ENCODE results near the gene STC2. TPM values are rescaled to one million over a fixed set of nuclear protein-coding genes. Genes with fewer than 3 reads are reported as not detected.

Gene STC2
- total RNA-seq, 1 donor from 2014 or later: 4.9 TPM

GRCh38 chr5:173323799-173324114, 4.5 kb downstream of the STC2 start:
- Histone ChIP-seq H3K36me3 (no peaks in the 10 kb centered on the region), H3K4me1 (peaks cover 48% of the 10 kb centered on the region), H3K27me3 (peaks cover 32% of the 10 kb centered on the region), H3K4me3 (peak overlapping the region; percentile 11), H3K27ac (peak overlapping the region; percentile 49), H3K9me3 (no peaks in the 10 kb centered on the region)
- ATAC-seq: no peak
- DNase-seq: no peak
- no peak for TF ChIP-seq CTCF (IDR thresholded peaks at IDR 0.05)
- intact Hi-C loops (cut with DNase I): no loop called here

- intact Hi-C loops (cut with DNase I): no loop called here
Observed at GRCh38 chr5:173323106-173323798, 5.0 kb downstream of the STC2 start.

GRCh38 chr5:173321886-173322285, 6.3 kb downstream of the STC2 start:
- H3K4me1 ChIP-seq: peaks cover 29% of the 10 kb centered on the region
- no peaks in the 10 kb centered on the region for H3K9me3 ChIP-seq
- no peaks in the 10 kb centered on the region for H3K36me3 ChIP-seq
- H3K27me3 ChIP-seq: peaks cover 13% of the 10 kb centered on the region
- intact Hi-C loops (cut with DNase I): no loop called here
- ATAC-seq (no peak), DNase-seq (no peak)
- no peak overlapping the region for H3K27ac ChIP-seq
- TF ChIP-seq CTCF (IDR thresholded peaks at IDR 0.05): no peak
- H3K4me3 ChIP-seq: no peak overlapping the region

More at GRCh38 chr5:173323106-173323798, 5.0 kb downstream of the STC2 start:
- H3K27me3 ChIP-seq: peaks cover 27% of the 10 kb centered on the region
- ATAC-seq (no peak), DNase-seq (no peak)
- H3K27ac ChIP-seq: peak overlapping the region; percentile 49
- H3K36me3 ChIP-seq: no peaks in the 10 kb centered on the region
- no peak for TF ChIP-seq CTCF (IDR thresholded peaks at IDR 0.05)
- H3K4me1 ChIP-seq: peaks cover 43% of the 10 kb centered on the region
- H3K9me3 ChIP-seq: no peaks in the 10 kb centered on the region
- no peak overlapping the region for H3K4me3 ChIP-seq

GRCh38 chr5:173320259-173320658, 8.0 kb downstream of the STC2 start:
- Histone ChIP-seq H3K4me3 (no peak overlapping the region), H3K27ac (peak overlapping the region; percentile 47), H3K9me3 (no peaks in the 10 kb centered on the region), H3K4me1 (peaks cover 28% of the 10 kb centered on the region), H3K27me3 (peaks cover 8% of the 10 kb centered on the region), H3K36me3 (no peaks in the 10 kb centered on the region)
- intact Hi-C loops (cut with DNase I): no loop called here
- DNase-seq: no peak
- no peak for TF ChIP-seq CTCF (IDR thresholded peaks at IDR 0.05)
- ATAC-seq: peak; percentile 51

- H3K27me3 ChIP-seq: peaks cover 8% of the 10 kb centered on the region
- H3K27ac ChIP-seq: peak overlapping the region; percentile 47
- intact Hi-C loops (cut with DNase I): no loop called here
- H3K9me3 ChIP-seq: no peaks in the 10 kb centered on the region
- ATAC-seq: no peak
- TF ChIP-seq CTCF (IDR thresholded peaks at IDR 0.05): no peak
- H3K4me3 ChIP-seq: no peak overlapping the region
- DNase-seq: no peak
- H3K36me3 ChIP-seq: no peaks in the 10 kb centered on the region
- H3K4me1 ChIP-seq: peaks cover 28% of the 10 kb centered on the region
Observed at GRCh38 chr5:173319646-173320045, 8.6 kb downstream of the STC2 start.
